ENCODE measurements around the gene NGDN.

NGDN gene

DNA sequence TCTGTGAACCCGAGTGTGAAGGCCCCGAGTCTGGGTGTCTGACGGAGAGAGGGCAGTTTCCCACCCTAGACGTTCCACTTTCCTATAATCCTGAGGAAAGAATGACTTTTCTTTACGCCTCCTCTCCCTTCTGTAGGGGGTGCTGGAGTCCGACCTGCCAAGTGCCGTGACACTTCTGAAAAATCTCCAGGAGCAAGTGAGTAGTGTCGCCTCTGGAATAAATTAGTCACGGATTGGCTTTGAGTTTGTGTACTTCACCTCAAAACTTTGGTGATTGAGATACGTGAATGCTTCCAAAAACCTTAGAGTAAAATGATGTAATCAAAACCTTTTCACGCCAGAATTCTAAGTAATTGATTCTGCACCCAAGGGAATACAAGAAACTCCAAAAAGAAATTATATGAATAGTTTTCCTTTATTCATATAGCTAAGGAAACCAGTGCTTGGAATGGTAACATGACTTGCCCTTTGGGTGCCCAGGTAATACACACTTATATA is 452 bp downstream of the NGDN start:
- DNase-seq: no peak
- peak; percentile 49 for TF ChIP-seq POLR2A (IDR thresholded peaks at IDR 0.05; ENCODE audit: low read length)
- no peak for TF ChIP-seq GATA1 (IDR thresholded peaks at IDR 0.05; ENCODE audit: low read depth, low read length)

DNA sequence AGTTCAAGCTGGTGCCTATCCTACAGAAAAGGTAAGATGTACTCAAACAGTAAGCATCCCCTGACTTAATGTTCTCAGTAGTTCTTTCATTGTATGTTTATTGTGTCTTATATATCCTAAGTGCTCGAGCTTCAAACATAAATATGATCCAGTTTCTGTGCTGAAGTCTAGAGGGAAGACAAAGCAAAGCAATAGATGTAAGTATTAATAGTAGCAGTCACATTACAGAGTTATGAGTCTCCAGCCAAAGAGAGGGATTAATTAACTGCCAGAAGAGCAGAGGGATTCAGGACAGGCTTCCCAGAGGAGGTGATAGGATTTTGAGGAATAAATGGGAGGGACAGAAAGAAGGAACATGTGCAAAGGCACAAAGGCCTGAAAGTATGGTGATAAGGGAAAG is 1.4 kb downstream of the NGDN start:
- no peak for TF ChIP-seq POLR2A (IDR thresholded peaks at IDR 0.05; ENCODE audit: low read length)
- no peak for TF ChIP-seq GATA1 (IDR thresholded peaks at IDR 0.05; ENCODE audit: low read depth, low read length)
- DNase-seq: no peak

DNA sequence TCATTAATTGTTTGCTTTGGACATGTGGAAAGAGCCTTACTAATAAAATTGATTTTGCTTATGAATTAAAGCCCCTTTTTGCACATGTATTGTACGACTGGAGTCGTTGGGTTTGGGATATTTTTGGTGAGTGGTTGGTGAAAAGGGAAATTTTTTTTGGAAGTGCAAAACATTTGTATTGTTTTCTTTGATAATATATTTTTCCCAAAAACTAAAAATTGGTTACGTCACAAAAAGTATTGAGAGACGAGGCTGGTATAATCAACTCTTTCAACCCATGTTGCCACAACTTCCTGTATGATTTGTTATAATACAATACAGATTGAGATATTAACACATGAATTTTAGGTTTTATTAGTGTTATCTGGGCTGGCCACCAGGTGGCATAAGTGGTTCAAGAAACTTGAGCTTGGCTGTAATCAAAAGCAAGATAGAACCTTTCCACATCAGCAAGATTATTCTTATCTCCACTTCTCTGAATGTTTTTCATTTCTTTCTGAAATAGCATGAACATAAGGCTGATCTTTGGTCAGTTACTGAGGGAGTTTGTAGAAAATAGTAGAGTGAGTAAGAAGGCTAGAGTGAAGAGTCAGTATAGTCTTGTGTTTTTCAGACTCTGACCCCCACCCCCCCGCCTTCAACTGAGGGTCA is 8.7 kb downstream of the NGDN start:
- DNase-seq: peak; percentile 73 to 83
- no peak for TF ChIP-seq GATA1 (IDR thresholded peaks at IDR 0.05; ENCODE audit: low read depth, low read length)
- no peak for TF ChIP-seq POLR2A (IDR thresholded peaks at IDR 0.05; ENCODE audit: low read length)

DNA sequence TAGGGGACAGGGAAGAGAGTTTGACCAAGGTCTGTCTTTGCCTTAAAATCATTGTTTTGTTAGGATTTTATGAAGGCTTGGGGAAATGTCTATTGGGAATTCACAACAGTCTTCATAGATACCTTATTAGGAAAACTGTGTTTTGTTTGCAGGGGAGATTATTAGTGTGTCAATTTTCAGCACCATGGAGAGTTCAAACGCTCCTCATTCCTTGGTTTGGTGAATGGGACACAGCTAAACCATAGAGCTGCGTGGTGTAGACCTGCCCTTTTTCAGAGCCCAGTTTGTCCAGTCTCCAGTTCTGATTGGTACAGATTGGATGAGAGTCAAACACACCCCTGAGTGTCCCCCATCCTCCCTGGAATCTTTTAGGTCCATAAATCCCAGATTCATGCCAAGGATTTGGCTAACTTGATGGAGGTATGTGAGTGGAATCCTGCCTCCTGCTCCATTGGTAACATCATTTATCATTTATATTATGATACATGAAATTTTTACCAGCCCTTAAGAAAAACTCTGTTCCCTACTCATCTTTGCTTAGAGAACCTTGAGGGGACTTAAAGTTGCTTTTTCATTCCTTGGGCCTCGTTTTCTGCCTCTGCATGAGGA is 12.0 kb downstream of the NGDN start:
- DNase-seq: peak; percentile 14 to 36

DNA sequence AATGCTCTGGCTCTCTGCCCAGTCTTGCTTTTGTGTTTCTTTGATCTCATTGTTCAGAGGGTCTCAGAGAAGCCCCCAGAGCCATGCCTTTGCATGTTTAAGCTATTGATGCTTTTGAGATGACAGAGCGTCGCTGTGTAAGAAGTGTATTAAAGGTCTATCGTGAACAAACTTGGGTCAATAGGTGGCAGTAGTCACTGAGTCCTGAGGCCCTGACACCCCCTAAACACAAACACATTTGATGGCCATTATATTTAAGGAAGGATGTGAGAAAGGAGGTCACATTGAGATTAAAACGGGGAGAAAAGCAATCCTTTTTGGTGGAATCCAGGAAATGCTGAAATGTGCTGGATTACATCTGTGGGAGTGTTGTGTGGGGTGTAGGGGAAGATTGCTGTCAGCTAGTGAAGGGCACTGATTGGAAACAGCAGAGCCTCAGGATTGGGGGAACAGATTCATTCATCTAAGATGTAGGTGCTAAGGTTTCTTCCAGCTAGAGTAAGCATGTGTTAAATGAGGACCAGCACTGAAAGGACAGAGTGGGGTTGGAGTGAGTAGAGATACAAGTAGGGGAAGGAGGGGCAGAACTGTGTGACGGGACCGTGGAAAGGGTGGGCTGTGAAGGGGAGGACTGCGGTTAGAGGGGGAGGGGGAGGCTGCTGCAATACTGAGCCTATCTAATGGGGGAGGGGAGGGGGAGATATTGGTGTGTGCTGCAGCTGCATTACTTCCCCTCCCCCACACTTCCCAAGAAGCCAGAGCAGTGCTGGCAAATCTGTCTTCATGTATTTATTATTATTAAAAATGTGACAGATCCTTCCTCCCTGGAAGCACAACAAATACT is 12.7 kb downstream of the NGDN start:
- DNase-seq: no peak
- TF ChIP-seq GATA1 (IDR thresholded peaks at IDR 0.05; ENCODE audit: low read depth, low read length): no peak

More for the DNA sequence above, 12.0 kb downstream of the NGDN start:
- TF ChIP-seq GATA1 (IDR thresholded peaks at IDR 0.05; ENCODE audit: low read depth, low read length): no peak
- TF ChIP-seq POLR2A (IDR thresholded peaks at IDR 0.05; ENCODE audit: low read length): no peak

DNA sequence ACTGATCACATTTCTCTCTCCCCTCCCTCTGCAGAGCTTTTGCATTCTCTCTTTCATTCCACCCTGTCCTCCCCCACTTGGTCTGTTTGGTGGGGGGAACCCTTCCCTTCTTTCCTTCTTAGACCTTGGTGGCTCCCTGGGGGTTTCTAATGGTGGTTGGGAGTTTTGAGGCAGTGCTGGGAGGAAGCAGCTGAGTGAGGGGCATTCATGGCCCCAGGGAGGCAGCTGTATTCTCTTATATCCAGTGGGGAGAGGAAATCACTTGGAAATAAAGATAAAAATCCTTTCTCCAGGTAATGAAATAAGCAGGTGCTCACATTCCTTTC is 13.3 kb downstream of the NGDN start:
- TF ChIP-seq POLR2A (IDR thresholded peaks at IDR 0.05; ENCODE audit: low read length) (no peak), GATA1 (IDR thresholded peaks at IDR 0.05; ENCODE audit: low read depth, low read length) (no peak)
- no peak for DNase-seq

DNA sequence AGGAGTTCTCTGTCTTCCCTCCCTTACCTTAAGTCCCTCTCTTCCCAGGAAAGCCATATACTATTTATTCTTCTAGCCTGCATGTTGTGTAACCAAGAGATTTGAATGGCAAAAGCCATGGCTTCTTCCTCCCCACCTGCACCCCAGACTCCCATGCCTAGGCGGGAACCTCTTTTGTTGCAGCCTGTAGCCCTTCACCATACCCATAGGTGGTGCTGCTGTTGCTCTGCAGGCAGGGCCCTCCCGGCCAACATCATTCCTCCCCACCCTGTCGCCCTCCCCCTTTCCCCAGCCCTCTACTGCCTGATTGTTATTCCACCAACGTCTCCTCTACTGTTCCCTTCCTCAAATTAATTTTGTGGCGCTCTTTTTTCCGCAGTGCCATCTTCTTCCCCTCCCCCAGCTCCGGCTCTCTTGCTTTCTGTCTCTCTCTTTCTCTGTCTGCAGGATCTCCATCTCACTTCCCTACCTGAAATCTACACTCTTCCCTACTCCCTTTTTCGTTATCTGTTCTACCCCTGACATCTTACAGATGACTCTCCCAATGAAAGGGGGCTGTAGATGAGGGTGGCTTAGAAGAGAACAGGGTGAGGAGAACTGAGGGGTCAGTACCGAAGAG is 13.8 kb downstream of the NGDN start:
- TF ChIP-seq GATA1 (IDR thresholded peaks at IDR 0.05; ENCODE audit: low read depth, low read length) (no peak), POLR2A (IDR thresholded peaks at IDR 0.05; ENCODE audit: low read length) (no peak)
- DNase-seq: peak; percentile 8 to 13

DNA sequence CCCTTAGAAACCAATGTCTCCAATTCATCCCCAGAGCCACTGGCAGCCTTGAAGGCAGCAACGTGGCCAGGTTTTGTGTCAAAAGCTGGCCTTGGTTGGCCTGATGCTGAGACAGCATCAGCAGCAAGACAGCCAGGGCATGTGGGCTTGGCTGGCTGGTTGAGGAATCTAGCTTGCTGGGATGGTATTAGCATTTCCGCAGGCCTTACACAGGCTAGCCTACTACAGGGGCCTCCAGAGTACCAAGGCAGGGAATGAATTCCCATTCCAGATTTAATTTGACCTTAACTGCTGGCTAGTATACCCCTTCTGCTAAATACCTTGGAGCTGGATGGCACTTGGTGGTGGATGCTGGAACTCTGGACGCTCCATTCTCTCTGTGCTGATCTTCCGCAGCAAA is 15.8 kb downstream of the NGDN start:
- DNase-seq: no peak
- TF ChIP-seq GATA1 (IDR thresholded peaks at IDR 0.05; ENCODE audit: low read depth, low read length) (no peak), POLR2A (IDR thresholded peaks at IDR 0.05; ENCODE audit: low read length) (no peak)

DNA sequence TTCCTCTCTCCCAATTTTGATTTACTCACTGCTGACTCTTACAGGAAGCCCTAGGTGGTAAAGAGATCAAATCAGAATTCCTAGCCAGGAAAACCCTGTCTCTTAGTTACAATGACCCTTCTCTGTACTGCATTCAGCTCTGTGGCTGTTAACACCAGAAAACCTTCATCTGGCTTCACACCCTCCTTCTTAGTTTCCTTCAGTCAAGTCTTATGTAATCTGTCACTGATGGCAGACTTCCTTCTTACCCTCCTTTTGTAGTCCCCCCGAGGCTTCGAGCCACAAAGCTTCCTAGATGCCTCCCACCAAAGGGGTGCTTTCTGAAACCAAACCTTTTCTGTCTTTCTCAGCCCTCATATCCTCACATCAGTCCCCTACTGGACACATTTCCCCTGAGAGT is 16.5 kb downstream of the NGDN start:
- DNase-seq: no peak
- TF ChIP-seq POLR2A (IDR thresholded peaks at IDR 0.05; ENCODE audit: low read length) (no peak), GATA1 (IDR thresholded peaks at IDR 0.05; ENCODE audit: low read depth, low read length) (no peak)

DNA sequence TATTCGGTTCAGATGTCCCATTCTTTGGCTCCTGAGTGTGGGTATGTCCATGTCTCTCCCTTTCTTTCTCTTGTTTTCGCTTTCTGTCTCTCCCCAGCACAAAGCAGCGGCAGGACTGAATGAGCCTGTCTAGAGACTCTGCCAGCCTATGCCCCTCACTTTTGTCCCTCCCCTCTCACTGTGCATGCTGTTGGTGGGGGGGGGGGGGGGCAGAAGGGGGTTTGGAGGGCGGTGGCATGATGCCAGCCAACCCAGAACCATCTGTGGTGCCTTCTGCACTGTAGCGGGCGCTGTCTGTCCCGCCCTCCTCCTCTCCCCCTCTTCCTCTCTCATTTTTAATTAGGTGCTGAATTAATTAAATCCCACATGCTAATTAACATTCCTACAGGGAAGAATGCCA is 17.7 kb downstream of the NGDN start:
- no peak for DNase-seq
- TF ChIP-seq POLR2A (IDR thresholded peaks at IDR 0.05; ENCODE audit: low read length): no peak
- no peak for TF ChIP-seq GATA1 (IDR thresholded peaks at IDR 0.05; ENCODE audit: low read depth, low read length)

DNA sequence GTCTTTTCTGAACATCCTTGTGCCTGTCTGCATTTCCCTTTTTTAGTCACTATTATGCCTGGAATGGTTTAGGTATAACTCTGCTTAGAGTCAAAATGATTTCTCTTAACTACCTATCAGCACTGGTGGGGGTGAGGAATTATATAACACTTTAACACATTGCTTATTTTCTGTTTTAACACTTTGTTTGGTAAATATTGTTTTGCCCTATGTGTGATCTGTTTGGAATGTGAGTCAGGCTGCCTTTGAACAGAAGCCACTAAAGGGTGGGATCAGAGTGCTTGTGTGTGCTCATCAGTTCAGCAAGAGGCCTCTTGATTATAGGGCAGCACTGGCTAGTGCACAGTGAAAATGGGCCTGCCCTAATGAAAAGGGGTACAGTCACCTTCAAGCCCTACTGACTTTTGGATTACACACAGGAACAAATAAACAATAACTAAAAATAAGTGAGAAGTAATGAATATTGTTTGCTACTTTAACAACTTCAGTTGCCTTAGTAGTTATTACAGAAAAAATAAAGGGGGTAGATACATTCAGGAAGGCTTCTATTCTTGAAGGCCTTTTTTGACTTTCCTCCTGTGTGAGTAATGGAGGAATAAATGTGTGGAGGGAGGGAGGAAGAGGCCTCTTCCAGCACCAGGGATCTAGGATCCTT is 23.2 kb downstream of the NGDN start:
- DNase-seq: no peak
- TF ChIP-seq GATA1 (IDR thresholded peaks at IDR 0.05; ENCODE audit: low read depth, low read length): no peak
- no peak for TF ChIP-seq POLR2A (IDR thresholded peaks at IDR 0.05; ENCODE audit: low read length)

DNA sequence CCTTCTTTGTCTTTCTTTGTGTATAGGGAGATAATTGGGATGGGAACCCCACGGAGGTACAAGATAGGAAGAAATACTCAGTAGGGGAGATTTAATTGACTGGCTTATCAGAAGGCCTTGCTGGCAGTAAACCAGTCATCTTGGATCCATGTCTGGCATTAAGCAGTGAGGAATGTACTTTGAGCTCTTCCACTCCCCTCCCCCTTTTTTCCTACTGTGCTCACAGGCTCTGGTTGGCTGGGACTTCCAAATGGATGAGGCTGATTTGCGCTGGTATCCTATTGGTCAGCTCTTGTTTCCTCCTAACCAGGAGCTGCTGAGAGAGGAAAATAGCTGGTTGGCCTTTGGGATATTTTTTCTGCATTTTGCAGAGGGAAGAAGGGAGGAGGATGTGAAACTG is 24.7 kb downstream of the NGDN start:
- no peak for DNase-seq

DNA sequence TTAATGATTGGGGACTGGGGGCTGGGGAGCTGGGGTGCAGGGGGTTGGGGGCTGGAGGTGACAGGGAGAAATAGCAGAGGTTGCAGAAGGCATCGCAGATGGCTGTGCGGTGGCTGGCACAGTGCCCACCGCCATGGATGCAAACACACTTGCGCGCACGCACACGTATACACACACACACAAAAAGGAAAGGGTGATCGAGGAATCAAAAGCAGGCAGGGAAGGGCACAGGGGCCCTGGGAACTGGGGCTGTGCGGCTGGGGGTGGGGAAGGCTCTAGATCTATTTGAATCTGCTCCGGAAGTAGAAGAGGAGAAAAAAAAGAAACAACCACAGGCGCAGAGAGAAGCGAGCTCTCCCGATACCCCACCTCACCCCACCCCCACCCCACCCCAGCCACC is 42.7 kb downstream of the NGDN start:
- no peak for DNase-seq
- no peak for TF ChIP-seq POLR2A (IDR thresholded peaks at IDR 0.05; ENCODE audit: low read length)
- no peak for TF ChIP-seq GATA1 (IDR thresholded peaks at IDR 0.05; ENCODE audit: low read depth, low read length)

More for the DNA sequence above, 24.7 kb downstream of the NGDN start:
- TF ChIP-seq GATA1 (IDR thresholded peaks at IDR 0.05; ENCODE audit: low read depth, low read length): no peak
